HG03095 (cell line): ENCODE measurements around the gene ZSCAN10.
"Not testable (repeated sequence)": the region's sequence is repeated elsewhere in the genome, so short reads cannot be mapped to it uniquely, and the experiment has no call there.

ENCODE experiments used
- ATAC-seq: cut with Tn5 transposase; IDR thresholded peaks from one replicate; pipeline ENCODE4 v1.9.1; 2021; ENCODE audit warnings: moderate library complexity; ENCODE audit not compliant: unreplicated experiment

ZSCAN10 gene

DNA sequence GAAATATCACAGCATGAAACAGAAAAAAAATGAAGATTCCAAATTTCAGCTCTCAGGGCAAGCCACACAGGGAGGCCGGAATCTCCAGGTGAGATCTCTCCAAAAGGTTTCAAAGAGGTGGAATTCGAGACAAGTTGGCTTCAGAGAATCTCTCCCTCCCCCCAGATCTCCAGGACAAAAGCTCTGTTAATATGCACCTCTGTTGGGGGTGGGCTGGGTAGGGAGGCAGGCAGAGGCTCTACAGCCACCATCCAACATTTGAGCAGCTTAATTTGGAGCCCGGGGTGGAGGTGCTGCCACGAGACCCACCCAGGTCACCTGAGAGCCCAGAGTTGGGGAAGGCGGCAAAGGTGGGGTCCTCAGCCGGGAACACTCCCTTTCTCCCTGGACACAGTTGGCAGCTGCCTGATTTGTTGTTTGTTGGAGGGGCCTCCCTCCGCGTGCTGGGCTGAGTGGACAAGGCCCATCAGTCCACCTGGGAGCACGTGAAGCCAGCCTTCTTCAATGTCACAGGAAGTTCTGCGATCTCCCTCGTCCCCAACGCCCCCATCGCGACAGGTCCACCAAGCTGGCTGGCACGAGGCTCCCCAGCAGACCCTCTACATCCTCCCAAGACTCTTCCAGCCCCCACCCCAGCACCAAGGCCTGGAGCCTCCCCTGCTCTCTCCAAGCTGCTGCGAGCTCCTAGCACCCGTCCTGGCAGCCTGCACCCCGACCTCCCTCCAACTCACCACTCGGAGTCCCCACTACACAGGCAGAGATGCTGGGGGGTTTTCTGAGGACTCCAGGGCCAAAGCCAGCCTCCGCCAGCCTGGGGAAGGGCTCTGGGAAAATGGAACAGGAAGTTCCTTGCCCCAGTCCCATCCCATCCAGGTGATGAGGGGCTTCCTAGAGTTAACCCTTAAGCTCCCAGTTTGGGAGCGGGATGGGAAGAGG, at the start of gene ZSCAN10:
Gene ZSCAN10 (minus strand): TSS at position 836 of the 936 bp plus-strand sequence. CDS start 6,357 bp downstream, outside the sequence.
- no peak for ATAC-seq

DNA sequence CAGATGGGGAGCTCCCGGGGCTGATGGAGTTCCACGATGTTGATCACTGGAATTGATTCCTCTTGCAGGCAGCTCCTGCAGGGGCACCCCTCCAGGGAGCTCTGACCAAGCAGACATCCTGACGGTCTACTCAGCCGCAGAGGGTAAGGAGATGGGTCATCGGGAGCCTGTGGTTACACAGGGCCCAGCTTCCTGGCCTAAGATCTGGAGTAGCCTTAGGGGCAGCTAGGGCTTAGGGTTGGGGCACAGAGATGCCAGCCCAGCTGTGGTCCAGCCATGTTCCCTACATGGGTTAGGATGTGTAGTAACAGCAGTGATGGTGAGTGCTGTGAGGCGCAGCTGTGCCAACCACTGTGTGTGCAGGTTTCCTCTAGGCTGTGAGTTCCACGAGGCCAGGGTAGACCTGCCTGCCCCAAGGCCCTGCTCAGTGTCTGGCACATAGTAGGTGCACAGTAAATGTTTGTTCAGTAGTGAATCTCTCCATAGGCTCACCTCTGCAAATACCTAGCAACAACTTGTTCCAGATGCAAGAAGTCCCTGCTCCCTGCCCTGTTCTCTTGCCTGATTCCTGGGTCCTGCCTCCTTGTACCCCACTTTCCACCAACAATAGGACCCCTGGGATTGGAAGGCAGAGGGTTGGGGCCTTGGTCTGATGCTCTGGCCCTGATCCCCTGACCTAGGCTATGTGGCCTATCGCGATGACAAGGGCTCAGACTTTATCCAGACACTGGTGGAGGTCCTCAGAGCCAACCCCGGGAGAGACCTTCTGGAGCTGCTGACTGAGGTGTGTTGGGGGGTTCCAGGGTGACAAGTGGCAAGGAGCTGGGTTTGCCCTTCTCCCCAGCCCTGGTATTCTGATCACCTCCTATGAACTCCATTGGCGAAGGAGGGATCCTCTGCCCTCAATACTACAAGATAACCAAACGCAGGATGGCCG, 49.4 kb upstream of the ZSCAN10 start:
- ATAC-seq: no peak

DNA sequence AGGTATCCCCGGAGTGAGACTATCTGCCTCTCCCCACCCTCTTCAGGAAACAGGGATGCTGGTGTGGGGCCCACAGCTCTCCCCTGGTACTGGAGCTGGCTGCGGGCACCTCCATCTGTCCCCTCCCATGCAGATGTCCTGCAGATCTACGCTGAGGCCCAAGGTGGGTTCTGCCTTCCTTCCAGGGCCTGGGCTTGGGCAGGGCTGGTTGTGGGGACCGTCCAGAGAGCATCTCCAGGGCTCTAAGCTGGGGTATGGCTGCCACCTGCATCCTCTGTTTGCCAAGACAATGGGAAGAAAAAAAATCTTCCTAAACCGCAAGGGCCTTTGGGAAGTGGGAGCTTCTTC, 48.6 kb upstream of the ZSCAN10 start:
- no peak for ATAC-seq

DNA sequence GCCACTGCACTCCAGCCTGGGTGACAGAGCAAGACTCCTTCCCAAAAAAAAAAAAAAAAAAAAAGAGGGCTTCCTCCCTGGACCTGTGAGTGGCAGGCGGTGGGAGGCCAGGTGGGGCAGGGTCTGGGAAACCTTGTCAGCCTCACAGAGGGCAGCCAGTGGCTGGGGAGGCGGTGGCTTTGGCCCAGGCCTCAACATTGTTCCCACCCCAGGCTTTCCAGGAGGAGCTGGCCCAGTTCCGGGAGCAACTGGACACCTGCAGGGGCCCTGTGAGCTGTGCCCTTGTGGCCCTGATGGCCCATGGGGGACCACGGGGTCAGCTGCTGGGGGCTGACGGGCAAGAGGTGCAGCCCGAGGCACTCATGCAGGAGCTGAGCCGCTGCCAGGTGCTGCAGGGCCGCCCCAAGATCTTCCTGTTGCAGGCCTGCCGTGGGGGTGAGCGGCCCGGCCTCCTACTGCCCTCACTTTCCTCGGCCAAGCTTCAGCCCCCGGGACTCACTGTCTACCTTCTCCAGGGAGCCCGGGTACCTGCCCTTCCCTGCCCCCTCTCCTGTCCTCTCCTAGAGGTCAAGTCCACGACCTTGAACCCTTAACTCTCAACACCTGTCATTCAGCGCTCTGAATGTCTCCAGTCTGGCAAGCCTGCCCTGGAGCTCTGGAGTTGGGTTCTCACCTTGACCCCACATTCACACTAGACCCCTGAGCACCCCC, 48.1 kb upstream of the ZSCAN10 start:
- ATAC-seq: no peak

DNA sequence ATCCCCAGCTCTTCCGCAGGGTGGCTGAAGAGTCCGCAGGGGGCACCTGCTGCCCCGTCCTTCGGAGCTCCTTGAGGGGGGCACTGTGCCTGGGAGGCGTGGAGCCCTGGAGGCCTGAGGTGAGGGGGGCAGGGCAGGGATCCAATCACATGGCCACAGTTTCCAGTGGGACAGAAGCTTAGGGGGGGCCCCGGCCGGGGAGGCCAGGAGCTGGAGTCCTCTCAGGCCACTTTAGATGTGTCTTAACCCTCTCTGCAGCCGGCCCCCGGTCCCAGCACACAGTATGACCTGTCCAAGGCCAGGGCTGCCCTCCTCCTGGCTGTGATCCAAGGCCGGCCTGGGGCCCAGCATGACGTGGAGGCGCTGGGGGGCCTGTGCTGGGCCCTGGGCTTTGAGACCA, 46.6 kb upstream of the ZSCAN10 start:
- ATAC-seq: no peak

DNA sequence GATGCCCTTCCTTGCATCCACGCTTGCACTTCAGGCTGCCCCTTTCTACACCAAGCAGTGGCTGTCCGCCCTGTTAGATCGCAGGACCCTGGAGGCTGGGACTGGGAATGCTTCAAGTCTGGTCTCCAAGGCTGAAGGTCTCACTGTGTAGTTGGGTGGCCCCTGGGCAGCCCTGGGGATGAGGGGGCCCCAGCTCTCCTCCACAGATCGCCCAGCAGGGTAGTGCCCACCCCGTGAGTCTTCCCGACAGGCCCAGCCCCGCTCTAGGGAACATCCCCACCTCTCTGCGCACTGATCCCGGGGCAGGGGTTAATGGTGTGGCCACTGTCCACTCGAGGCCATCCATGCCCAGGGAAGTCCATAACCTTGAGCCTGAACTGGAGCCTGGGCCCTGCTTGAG, 46.1 kb upstream of the ZSCAN10 start:
- ATAC-seq: no peak

DNA sequence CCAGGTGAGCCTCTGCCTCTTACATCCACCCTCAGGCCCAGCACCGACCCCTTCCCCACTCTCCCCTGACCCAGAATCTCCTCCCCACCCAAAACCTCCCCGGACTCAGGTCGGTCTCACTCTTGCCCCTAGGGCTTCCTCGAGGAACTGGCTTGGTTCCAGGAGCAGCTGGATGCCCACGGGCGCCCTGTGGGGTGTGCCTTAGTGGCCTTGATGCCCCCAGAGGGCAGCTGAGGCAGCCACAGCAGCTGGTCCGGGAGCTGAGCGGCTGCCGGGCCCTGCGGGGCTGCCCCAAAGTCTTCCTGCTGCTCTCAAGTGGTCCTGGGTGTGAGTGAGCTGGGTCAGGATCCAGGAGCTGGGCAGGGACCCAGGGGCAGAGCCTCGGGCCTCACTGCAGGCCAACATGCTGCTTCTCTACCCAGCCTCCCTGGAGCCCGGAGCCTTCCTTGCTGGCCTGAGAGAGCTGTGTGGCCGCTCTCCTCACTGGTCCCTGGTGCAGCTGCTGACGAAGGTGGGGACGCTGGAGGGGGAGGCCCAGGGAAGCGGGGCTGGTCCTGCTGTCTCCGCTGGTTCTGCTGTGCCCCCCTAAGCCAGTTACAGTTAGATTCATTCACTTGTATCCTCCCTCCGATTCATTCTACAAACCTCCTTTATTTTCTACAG, 45.4 kb upstream of the ZSCAN10 start:
- no peak for ATAC-seq

DNA sequence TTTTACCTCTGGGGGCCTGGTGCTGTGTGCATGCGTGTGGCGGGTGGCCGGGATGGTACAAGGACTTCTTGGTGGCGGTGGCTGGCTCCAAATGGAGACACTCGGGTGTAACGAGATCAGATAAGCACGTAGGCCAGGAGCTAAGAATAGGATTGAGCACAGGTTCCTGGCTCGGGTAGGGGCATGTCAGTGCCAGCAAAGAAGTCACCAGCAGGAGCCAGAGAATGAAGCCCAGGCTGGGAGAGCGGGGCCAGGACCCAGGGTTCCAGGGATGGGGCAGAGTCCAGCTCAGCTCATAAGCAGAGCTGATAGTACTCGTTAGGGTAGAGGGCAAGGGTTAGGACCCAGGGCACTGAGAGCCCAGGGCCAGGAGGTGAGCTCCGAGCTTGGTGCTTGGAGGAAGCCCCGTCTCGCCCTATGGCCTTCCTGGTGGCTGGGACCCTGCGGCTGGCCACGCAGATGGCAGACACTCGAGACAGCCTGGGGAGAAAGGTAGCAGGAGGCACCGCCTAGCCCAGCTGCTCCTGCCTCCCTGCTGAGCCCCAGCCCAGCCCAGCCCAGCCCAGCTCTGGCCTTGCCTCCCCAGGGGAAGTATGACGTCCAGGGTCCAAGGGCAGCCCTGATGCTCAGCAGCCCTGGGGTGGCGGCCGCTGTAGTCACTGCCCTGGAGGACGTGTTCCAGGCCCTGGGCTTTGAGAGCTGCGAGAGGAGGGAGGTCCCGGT, 44.7 kb upstream of the ZSCAN10 start:
- no peak for ATAC-seq

DNA sequence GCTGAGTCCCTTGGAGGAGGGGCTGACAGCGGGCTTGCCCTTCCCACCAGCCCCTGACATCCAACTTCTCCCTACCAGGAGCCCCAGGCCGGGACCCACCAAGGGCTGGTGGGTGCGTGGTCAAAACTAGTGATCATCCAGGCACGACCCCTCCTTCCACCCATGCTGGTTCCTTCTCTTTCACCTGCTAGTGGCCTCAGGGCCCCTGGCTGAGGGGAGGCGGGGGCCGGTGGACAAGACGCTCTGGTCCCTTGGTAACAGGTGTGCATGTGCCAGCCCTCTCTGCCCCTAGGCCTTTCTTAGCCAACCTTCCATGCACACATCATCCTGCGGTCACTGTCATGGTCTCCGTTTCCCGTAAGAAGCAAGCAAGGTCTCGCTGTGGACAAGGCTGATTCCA, 44.1 kb upstream of the ZSCAN10 start:
- no peak for ATAC-seq

DNA sequence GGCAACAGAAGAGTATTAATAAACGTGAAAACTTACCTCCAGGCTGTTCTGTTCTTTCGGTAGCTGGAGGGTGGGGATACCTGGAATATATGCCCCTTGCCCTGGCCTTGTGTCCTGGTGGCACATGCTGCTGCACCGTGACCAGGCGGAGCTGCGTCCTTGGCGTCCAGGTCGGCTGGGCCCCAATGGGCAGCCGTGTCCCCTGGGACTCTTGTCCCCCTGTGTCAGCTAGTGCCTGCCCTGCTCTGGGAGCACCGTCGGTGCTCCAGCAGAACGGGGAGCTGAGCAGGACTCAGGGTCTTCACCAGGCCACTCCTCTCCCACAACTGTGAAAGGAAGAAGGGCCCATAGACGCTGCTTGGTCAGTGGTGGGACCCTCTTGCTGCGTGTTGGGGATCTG, 43.7 kb upstream of the ZSCAN10 start:
- no peak for ATAC-seq

DNA sequence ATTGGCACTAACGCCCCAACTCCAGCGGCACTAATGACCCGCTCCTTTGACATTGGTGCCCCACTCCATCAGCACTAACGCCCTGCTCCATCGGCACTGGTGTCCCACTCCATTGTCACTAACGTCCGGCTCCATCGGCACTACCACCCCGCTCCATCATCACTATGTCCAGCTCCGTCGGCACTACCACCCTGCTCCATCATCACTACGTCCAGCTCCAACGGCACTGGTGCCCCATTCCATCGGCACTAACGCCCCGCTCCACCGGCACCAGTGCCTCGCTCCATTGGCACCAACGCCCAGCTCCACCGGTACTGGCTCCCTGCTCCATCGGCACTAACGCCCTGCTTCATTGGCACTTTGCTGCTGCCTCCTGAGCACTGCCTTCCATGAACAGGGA, 43.2 kb upstream of the ZSCAN10 start:
- no peak for ATAC-seq

DNA sequence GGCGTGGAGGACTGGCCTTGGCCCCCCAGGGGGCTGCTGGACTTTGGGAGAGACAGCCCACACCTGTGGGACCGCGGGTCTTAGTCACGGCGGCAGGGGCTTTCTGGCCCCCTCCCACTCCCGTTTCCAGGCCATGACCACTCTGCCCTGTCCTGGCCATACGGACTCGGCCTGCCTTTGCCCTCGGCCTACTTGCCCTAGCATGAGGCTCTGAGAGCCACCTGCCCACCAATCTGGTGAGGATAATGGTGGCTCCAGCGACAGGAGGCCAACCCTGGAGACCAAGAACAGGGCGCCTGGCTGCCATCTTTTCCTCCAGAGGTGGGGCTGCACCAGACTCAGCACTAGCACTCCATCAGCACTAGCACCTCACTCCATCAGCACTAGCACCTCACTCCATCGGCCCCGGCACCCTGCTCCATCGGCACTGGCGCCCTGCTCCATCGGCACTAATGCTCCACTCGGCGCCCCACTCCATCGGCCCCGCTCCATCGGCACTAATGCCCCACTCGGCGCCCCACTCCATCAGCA, 42.8 kb upstream of the ZSCAN10 start:
- ATAC-seq: no peak

DNA sequence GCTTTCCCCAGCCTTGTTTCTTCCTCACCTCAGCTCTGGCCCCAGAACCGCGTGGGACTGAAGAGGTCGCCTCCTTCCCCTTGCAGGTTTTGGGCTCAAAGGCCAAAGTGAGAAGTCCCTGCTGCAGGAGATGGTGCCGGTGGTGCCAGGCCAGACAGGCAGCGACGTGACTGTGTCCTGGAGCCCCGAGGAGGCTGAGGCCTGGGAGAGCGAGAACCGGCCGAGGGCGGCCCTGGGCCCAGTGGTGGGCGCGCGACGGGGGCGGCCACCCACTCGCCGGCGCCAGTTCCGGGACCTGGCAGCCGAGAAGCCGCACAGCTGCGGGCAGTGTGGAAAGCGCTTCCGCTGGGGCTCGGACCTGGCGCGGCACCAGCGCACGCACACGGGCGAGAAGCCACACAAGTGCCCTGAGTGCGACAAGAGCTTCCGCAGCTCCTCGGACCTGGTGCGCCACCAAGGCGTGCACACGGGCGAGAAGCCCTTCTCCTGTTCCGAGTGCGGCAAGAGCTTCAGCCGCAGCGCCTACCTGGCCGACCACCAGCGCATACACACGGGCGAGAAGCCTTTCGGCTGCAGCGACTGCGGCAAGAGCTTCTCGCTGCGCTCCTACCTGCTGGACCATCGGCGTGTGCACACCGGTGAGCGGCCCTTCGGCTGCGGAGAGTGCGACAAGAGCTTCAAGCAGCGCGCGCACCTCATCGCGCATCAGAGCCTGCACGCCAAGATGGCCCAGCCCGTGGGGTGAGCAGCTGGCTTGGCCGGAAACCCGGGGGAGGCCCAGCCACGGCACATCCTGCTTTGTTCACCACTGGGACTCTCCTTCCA, 41.7 kb upstream of the ZSCAN10 start:
- no peak for ATAC-seq

DNA sequence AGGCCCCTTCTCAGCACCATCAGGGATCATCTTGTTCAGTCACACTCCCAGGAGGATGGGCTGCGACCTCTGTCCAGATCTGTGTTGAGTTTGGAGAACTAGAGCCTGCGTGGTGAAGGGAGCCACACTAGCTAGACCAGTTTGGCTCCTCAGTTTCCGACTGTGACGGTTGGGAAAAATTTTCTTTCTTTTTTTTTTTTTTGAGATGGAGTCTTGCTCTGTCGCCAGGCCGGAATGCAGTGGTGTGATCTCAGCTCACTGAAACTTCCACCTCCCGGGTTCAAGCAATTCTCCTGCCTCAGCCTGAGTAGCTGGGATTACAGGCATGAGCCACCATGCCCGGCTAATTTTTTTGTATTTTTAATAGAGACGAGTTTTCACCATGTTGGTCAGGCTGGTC, 40.5 kb upstream of the ZSCAN10 start:
- ATAC-seq: not testable (repeated sequence)

DNA sequence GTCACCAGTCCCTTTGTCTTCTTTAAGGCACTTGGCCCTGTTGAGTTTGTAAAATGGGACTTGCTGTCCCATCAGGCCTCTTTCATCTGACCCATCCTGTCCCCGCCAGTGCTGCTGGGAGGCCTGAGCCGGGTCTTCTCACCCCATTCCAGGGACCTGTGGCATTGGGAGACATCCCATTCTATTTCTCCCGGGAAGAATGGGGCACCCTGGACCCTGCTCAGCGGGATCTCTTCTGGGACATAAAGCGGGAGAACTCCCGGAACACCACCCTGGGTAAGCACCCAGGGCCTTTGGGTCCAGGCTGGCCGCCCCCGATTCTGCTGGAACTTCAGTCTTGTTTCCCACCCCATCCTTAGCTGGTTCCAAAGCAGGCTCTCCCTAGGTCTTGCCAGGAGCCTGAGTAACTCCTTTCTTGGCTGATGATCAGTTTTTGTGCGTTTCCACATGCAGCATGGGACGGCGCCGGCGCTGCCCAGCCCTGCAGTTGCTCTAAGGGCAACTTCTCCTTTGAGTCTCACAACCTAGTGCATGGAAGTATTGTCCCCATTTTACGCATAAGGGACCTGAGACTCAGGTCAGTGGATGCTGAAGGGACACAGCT, 39.8 kb upstream of the ZSCAN10 start:
- ATAC-seq: no peak

DNA sequence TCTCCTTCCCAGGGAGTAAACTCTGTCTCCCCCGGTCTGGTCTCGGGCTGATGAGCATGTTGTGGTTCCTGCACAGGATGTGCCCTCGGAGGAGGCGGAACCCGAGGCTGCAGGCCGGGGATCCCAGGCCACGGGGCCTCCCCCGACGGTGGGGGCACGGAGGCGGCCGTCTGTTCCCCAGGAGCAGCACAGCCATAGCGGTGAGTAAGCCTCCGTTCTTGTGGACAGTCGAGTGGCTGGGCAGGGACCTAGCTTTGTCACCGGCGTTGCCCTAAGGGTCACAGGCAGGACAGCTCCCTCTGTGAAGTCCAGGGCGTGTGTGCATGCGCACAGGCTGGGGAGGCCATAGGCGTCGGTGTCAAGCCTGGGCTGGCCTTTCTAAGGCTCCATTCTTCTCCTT, 39.2 kb upstream of the ZSCAN10 start:
- ATAC-seq: no peak

DNA sequence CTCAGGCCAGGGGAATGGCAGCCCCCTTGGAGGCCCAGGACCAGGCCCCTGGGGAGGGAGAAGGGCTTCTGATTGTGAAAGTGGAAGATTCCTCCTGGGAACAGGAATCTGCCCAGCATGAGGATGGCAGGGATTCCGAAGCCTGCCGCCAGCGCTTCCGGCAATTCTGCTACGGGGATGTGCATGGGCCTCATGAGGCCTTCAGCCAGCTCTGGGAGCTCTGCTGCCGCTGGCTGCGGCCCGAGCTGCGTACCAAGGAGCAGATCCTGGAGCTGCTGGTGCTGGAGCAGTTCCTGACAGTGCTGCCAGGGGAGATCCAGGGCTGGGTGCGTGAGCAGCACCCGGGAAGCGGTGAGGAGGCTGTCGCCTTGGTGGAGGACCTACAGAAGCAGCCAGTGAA, 38.2 kb upstream of the ZSCAN10 start:
- ATAC-seq: no peak

DNA sequence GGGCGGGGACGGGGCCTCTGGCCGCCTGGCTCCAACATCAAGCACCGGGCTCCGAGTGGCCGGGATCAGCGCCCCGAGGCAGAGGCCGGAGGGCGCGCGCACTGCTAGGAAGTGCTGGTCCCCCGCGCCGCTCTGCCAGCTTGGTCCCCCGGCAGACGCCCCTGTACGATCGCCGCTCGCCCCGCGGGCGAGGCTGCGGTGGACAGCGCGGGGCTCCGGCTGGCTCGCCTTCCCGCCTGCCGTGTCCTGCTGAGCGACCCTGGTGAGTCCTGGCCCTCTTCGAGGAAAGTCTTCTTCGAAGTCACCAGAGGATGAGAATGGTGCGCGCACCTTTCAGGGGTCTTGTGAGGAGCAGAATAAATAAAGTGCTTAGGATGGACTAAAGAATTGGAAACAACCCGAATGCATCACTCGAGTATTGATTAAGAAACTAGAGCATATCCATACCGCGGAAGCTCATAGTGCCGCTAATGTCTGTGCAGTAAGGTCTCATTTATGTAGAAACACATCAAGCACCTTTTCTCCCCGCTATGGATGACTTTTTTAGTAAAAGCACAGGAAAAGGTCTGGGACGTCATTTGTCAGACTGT, 36.1 kb upstream of the ZSCAN10 start:
- no peak for ATAC-seq
